SK-N-SH treated with all-trans-retinoic acid at 6 μM for 48 hours (cell line): ENCODE data around the gene ATP5F1B.

Experiments used
- BACH2 ChIP-seq: fragments of 250-450 bp; sonication (Bioruptor Pico); IDR thresholded peaks from 2 replicates; pipeline ENCODE4 v1.9.0; 2021; ENCODE audit warnings: mild to moderate bottlenecking, borderline replicate concordance
- CSRNP3 ChIP-seq: fragments of 250-450 bp; sonication (Bioruptor Pico); IDR thresholded peaks from 2 replicates; pipeline ENCODE4 v1.5.1; 2021; ENCODE audit warnings: mild to moderate bottlenecking, moderate library complexity
- ZNF70 ChIP-seq: fragments of 450-650 bp; formaldehyde crosslinking; IDR thresholded peaks from 2 replicates; pipeline ENCODE4 v1.5.0; 2020; ENCODE audit warnings: mild to moderate bottlenecking, moderate library complexity

DNA sequence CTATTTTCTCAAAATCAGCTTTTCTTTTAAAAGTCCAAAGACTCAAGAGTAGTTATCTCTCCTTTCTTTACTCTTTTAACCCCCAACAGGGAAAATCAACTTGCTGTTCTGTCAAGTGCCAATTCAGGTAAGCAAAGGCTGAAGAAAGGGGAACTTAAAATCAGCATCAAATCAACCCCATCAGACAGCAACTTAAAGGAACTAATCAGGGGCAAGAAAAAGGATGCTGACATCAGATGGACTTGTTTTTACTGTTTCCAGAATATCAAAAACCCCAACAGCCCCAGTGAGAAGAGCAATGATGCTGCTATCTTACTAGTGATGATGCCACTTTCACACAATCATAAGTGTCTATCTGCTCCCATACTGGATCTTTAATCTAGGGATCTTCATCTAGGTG lies 19.1 kb downstream of the ATP5F1B start:
- TF ChIP-seq ZNF70 (CRISPR knock-in tag): no peak
- TF ChIP-seq BACH2 (CRISPR knock-in tag): no peak
- TF ChIP-seq CSRNP3 (CRISPR knock-in tag): no peak
